ENCODE data around the gene AFF3.

AFF3 gene

GRCh38 chr2:99573634-99574251 is 568.6 kb downstream of the AFF3 start:
- no peaks in the 10 kb centered on the region for H3K79me2 ChIP-seq (ENCODE audit: insufficient read depth, low read length)
- H3K9me3 ChIP-seq (ENCODE audit: low read length) = no peaks in the 10 kb centered on the region
- H3K9ac ChIP-seq (ENCODE audit: low read length) = no peak overlapping the region
- TF ChIP-seq CTCF (IDR thresholded peaks at IDR 0.05; ENCODE audit: low read length) (no peak), EZH2 (IDR thresholded peaks at IDR 0.05; ENCODE audit: borderline replicate concordance, low read length) (no peak)
- H2AFZ ChIP-seq (ENCODE audit: low read length) = no peak overlapping the region
- H3K9me2 ChIP-seq (ENCODE audit: low read depth, low read length) = no peaks in the 10 kb centered on the region
- H4K20me1 ChIP-seq (ENCODE audit: insufficient read depth, low read length) = no peaks in the 10 kb centered on the region
- no peak overlapping the region for H3K4me3 ChIP-seq (ENCODE audit: low read depth, low read length, poor library complexity, severe bottlenecking)
- H3K27ac ChIP-seq (ENCODE audit: low read depth, low read length, poor library complexity, severe bottlenecking) = no peak overlapping the region
- H3K4me2 ChIP-seq (ENCODE audit: low read length) = no peak overlapping the region
- H3F3A ChIP-seq (ENCODE audit: insufficient read depth, low read length) = no peaks in the 10 kb centered on the region
- H3K27me3 ChIP-seq (ENCODE audit: insufficient read depth, low read length) = no peaks in the 10 kb centered on the region
- no peaks in the 10 kb centered on the region for H3K4me1 ChIP-seq (ENCODE audit: insufficient read depth, low read length, severe bottlenecking)
- H3K36me3 ChIP-seq (ENCODE audit: insufficient read depth, low read length) = peaks cover 89% of the 10 kb centered on the region

- TF ChIP-seq CTCF (IDR thresholded peaks at IDR 0.05; ENCODE audit: low read length) (no peak), EZH2 (IDR thresholded peaks at IDR 0.05; ENCODE audit: borderline replicate concordance, low read length) (no peak)
- peaks cover 89% of the 10 kb centered on the region for H3K36me3 ChIP-seq (ENCODE audit: insufficient read depth, low read length)
- H3K9ac ChIP-seq (ENCODE audit: low read length) = no peak overlapping the region
- no peak overlapping the region for H3K4me2 ChIP-seq (ENCODE audit: low read length)
- no peak overlapping the region for H2AFZ ChIP-seq (ENCODE audit: low read length)
- H3K9me3 ChIP-seq (ENCODE audit: low read length) = no peaks in the 10 kb centered on the region
- no peaks in the 10 kb centered on the region for H4K20me1 ChIP-seq (ENCODE audit: insufficient read depth, low read length)
- H3K4me1 ChIP-seq (ENCODE audit: insufficient read depth, low read length, severe bottlenecking) = no peaks in the 10 kb centered on the region
- H3K79me2 ChIP-seq (ENCODE audit: insufficient read depth, low read length) = no peaks in the 10 kb centered on the region
- H3K4me3 ChIP-seq (ENCODE audit: low read depth, low read length, poor library complexity, severe bottlenecking) = no peak overlapping the region
- no peaks in the 10 kb centered on the region for H3K27me3 ChIP-seq (ENCODE audit: insufficient read depth, low read length)
- H3F3A ChIP-seq (ENCODE audit: insufficient read depth, low read length) = no peaks in the 10 kb centered on the region
- no peak overlapping the region for H3K27ac ChIP-seq (ENCODE audit: low read depth, low read length, poor library complexity, severe bottlenecking)
- no peaks in the 10 kb centered on the region for H3K9me2 ChIP-seq (ENCODE audit: low read depth, low read length)
Measured at GRCh38 chr2:99572373-99573164, 569.8 kb downstream of the AFF3 start.

- TF ChIP-seq EZH2 (IDR thresholded peaks at IDR 0.05; ENCODE audit: borderline replicate concordance, low read length) (no peak), CTCF (IDR thresholded peaks at IDR 0.05; ENCODE audit: low read length) (no peak)
- Histone ChIP-seq H3K36me3 (ENCODE audit: insufficient read depth, low read length) (peaks cover 88% of the 10 kb centered on the region), H3K79me2 (ENCODE audit: insufficient read depth, low read length) (no peaks in the 10 kb centered on the region), H3K9me2 (ENCODE audit: low read depth, low read length) (no peaks in the 10 kb centered on the region), H3K4me3 (ENCODE audit: low read depth, low read length, poor library complexity, severe bottlenecking) (no peak overlapping the region), H3K27me3 (ENCODE audit: insufficient read depth, low read length) (no peaks in the 10 kb centered on the region), H3F3A (ENCODE audit: insufficient read depth, low read length) (no peaks in the 10 kb centered on the region), H4K20me1 (ENCODE audit: insufficient read depth, low read length) (no peaks in the 10 kb centered on the region), H3K27ac (ENCODE audit: low read depth, low read length, poor library complexity, severe bottlenecking) (no peak overlapping the region), H3K9ac (ENCODE audit: low read length) (no peak overlapping the region), H3K9me3 (ENCODE audit: low read length) (no peaks in the 10 kb centered on the region), H2AFZ (ENCODE audit: low read length) (no peak overlapping the region), H3K4me1 (ENCODE audit: insufficient read depth, low read length, severe bottlenecking) (no peaks in the 10 kb centered on the region), H3K4me2 (ENCODE audit: low read length) (no peak overlapping the region)
Measured at GRCh38 chr2:99571954-99572353, 570.4 kb downstream of the AFF3 start.

Measured in OCI-LY1 (cell line).